Tibial artery (tissue), 4 donors: ENCODE data around the gene MPHOSPH8.

Experiments
- DNase-seq, 2 donors: peaks; one replicate each; pipeline ENCODE4 v3.0.0-alpha.2; 2019
- H3K27ac ChIP-seq, 2 donors: fragments of 200-600 bp; sonication (generic) in 1 of 2; 1 replicate in 1 of 2; 2 replicates in 1 of 2; pipeline ENCODE4 v1.5.1; 2018 to 2019; ENCODE audit warnings: mild to moderate bottlenecking in 1 of 2
- H3K27me3 ChIP-seq, 2 donors: fragments of 200-600 bp; sonication (generic) in 1 of 2; one replicate each; pipeline versions ENCODE4 v1.5.1 to v1.6.0; 2016 to 2019
- H3K36me3 ChIP-seq, 3 donors: fragments of 200-600 bp; sonication (generic) in 2 of 3; one replicate each; pipeline ENCODE4 v1.5.1; 2016 to 2019; ENCODE audit warnings: mild to moderate bottlenecking in 2 of 3
- H3K4me1 ChIP-seq, 4 donors: fragments of 200-600 bp; sonication (generic) in 2 of 4; 1 replicate in 3 of 4; 2 replicates in 1 of 4; pipeline ENCODE4 v1.5.1; 2016 to 2019
- H3K4me3 ChIP-seq, 2 donors: fragments of 200-600 bp; sonication (generic) in 1 of 2; 1 replicate in 1 of 2; 2 replicates in 1 of 2; pipeline ENCODE4 v1.5.1; 2018 to 2019; ENCODE audit warnings: mild to moderate bottlenecking in 2 of 2
- H3K9me3 ChIP-seq, 3 donors: fragments of 200-600 bp; sonication (generic) in 1 of 3; one replicate each; pipeline ENCODE4 v1.5.1; 2016 to 2019
- CTCF ChIP-seq, 2 experiments: fragments of 200-600 bp in 1 of 2; fragments of 450-650 bp in 1 of 2; IDR thresholded peaks; one replicate each; pipeline ENCODE4 v1.5.1; 2017 to 2019; ENCODE audit warnings: antibody characterized with exemption in 2 of 2, mild to moderate bottlenecking in 1 of 2, moderate library complexity in 1 of 2
- intact Hi-C: fragments of 100-400 bp; cut with DNase I; formaldehyde crosslinking; loops from one replicate; pipeline ENCODE4 v1.15.0; 2023; ENCODE audit warnings: low total_unique reads

MPHOSPH8 gene

GRCh38 chr13:19607523-19608078, 25.9 kb upstream of the MPHOSPH8 start:
- TF ChIP-seq CTCF (IDR thresholded peaks at IDR 0.05): no peak
- intact Hi-C loops: no loop called here
- Histone ChIP-seq H3K27ac (no peak overlapping the region), H3K36me3 (no peaks in the 10 kb centered on the region), H3K4me3 (no peak overlapping the region), H3K27me3 (peaks cover 0 to 7% of the 10 kb centered on the region in 2 donors), H3K4me1 (peaks cover 0 to 3% (median 2%) of the 10 kb centered on the region in 4 donors), H3K9me3 (no peaks in the 10 kb centered on the region)
- no peak for DNase-seq

- Histone ChIP-seq H3K4me1 (no peaks in the 10 kb centered on the region), H3K27me3 (no peaks in the 10 kb centered on the region), H3K36me3 (no peaks in the 10 kb centered on the region), H3K9me3 (peaks cover 0 to 5% (median 3%) of the 10 kb centered on the region in 3 donors), H3K4me3 (no peak overlapping the region), H3K27ac (no peak overlapping the region)
- DNase-seq: no peak
- no peak for TF ChIP-seq CTCF (IDR thresholded peaks at IDR 0.05)
- intact Hi-C loops: no loop called here
Measured at GRCh38 chr13:19618977-19619376, 14.5 kb upstream of the MPHOSPH8 start.

GRCh38 chr13:19622193-19622592, 11.3 kb upstream of the MPHOSPH8 start:
- no peaks in the 10 kb centered on the region for H3K27me3 ChIP-seq
- no peaks in the 10 kb centered on the region for H3K4me1 ChIP-seq
- no peak overlapping the region for H3K4me3 ChIP-seq
- no peak overlapping the region for H3K27ac ChIP-seq
- intact Hi-C loops: no loop called here
- H3K9me3 ChIP-seq: peaks cover 0 to 5% (median 3%) of the 10 kb centered on the region in 3 donors
- no peak for TF ChIP-seq CTCF (IDR thresholded peaks at IDR 0.05)
- H3K36me3 ChIP-seq: no peaks in the 10 kb centered on the region
- DNase-seq: no peak

GRCh38 chr13:19624265-19624664, 9.2 kb upstream of the MPHOSPH8 start:
- H3K4me3 ChIP-seq: no peak overlapping the region
- no peak overlapping the region for H3K27ac ChIP-seq
- H3K9me3 ChIP-seq: no peaks in the 10 kb centered on the region
- intact Hi-C loops: no loop called here
- H3K36me3 ChIP-seq: no peaks in the 10 kb centered on the region
- no peak for DNase-seq
- H3K4me1 ChIP-seq: peaks cover 0 to 5% (median 0%) of the 10 kb centered on the region in 4 donors
- no peaks in the 10 kb centered on the region for H3K27me3 ChIP-seq
- no peak for TF ChIP-seq CTCF (IDR thresholded peaks at IDR 0.05)

GRCh38 chr13:19632915-19633478, 462 bp upstream of the MPHOSPH8 start:
- no peaks in the 10 kb centered on the region for H3K27me3 ChIP-seq
- peaks cover 0 to 29% (median 21%) of the 10 kb centered on the region in 4 donors for H3K4me1 ChIP-seq
- peak overlapping the region; percentile 92 to 94 for H3K27ac ChIP-seq
- no peak for TF ChIP-seq CTCF (IDR thresholded peaks at IDR 0.05)
- H3K9me3 ChIP-seq: no peaks in the 10 kb centered on the region
- no peaks in the 10 kb centered on the region for H3K36me3 ChIP-seq
- no peak for DNase-seq
- intact Hi-C loops: loop anchor here (2.0 to 10.0 kb wide), 2 partner anchors 232 to 332 kb away; no protein-coding TSS in a partner anchor
- peak overlapping the region; percentile 78 to 80 for H3K4me3 ChIP-seq
